Measurements from ENCODE around the gene LY6G5C. TPM values are rescaled to one million over a fixed set of nuclear protein-coding genes. Genes with fewer than 3 reads are reported as not detected.

LY6G5C gene
- total RNA-seq, 3 donors from 2014 or later, result 0.33 to 1.9 (median 0.64) TPM

DNA sequence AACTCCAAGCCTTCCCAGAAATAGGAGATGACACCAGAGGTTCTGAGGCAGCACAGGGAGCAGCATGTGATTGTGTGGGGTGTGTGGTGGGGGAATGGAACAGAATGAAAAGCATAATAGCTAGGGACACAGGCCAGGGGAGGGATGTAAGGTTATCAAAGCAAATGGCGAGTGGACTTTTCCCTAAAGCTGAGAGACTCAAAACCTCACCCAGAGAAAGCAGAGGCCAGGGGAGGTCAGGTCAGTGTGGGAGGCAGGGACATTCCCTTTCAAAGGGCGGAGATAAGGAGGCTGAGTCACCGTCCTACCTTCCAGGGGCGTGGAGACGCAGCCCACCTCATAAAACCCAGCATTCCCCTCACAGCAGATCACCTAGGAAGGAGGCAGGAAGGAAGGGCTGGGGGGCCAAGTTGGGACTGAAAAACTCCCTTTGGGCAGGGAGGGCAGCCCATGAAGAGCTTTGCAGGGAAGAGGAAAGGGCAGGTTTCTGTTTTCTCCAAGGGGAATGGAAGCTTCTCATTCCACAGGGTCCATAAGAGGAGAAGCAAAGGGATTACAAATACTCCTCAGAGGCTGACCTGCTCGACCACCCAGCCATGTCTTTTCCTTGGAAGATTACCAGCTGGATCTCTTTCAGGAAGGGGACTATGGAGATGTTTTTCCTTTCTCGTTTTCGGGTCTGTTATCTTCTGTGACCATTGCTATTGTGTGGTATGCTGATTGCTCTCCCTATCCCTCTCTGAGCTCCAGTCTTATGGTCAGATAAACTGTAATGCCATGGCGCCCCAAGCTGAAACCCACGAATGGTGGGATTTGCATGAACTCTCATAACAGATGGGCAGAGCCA lies 9.6 kb upstream of the LY6G5C start:
- TF ChIP-seq, protein P1, sequence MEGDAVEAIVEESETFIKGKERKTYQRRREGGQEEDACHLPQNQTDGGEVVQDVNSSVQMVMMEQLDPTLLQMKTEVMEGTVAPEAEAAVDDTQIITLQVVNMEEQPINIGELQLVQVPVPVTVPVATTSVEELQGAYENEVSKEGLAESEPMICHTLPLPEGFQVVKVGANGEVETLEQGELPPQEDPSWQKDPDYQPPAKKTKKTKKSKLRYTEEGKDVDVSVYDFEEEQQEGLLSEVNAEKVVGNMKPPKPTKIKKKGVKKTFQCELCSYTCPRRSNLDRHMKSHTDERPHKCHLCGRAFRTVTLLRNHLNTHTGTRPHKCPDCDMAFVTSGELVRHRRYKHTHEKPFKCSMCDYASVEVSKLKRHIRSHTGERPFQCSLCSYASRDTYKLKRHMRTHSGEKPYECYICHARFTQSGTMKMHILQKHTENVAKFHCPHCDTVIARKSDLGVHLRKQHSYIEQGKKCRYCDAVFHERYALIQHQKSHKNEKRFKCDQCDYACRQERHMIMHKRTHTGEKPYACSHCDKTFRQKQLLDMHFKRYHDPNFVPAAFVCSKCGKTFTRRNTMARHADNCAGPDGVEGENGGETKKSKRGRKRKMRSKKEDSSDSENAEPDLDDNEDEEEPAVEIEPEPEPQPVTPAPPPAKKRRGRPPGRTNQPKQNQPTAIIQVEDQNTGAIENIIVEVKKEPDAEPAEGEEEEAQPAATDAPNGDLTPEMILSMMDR (IDR thresholded peaks at IDR 0.05), result no peak
- TF ChIP-seq POLR2AphosphoS5 (IDR thresholded peaks at IDR 0.05) (no peak), POLR2A (IDR thresholded peaks at IDR 0.05) (no peak)
- Histone ChIP-seq H3K4me3 (no peak overlapping the region), H3K4me1 (no peaks in the 10 kb centered on the region), H3K9me3 (no peaks in the 10 kb centered on the region), H3K27me3 (no peaks in the 10 kb centered on the region), H3K36me3 (peaks cover 8% of the 10 kb centered on the region), H3K27ac (no peak overlapping the region)
- DNase-seq (ENCODE audit: low spot score in 2 of 2), result no peak
- intact Hi-C loops (cut with DNase I; ENCODE audit: low total_unique reads), result loop anchor here (10.0 kb wide), 1 partner anchor 264 kb away; the partner anchor contains the start of genes NELFE and SKIC2

DNA sequence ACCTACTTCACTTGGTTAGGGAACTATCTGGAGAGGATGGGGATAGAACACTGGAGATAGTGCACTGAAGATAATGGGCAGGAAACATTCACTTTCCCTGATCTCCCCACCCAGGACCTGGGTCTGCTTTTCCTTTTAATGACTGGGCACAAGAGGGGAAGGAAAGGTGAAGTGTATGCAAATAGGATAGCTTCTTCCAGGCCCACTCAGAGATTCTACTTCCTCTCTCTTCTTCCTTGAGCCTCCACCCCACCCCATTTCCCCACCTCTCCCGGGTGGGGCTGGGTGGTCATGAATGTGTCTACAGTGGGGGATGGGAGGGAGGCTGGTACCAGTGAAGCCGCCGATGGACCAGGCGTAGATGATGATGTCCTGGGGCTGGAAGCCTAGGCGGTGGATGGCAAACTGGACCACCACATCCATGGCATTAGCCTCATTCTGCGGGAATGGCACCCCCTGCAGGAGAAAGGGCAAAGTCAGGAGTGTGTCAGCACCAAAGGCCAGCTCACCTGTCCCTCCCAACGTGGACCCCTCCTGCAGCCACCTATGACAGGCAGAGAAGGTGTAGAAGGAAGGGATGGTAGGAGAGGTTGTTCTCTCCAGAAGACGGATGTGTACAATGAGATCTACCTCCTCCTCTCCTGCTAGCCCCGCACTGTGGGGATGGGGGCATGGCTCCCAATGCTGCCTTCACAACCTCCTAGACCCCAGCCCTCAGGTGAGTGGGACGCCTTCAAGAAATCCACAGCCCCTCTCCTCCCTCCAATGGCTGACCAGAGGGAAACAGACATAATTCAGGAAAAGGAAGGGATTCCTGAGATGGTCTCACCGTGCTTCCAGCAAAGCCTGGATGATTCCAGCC lies 8.6 kb upstream of the LY6G5C start:
- intact Hi-C loops (cut with DNase I; ENCODE audit: low total_unique reads), result loop anchor here (10.0 kb wide), 1 partner anchor 265 kb away; the partner anchor contains the start of genes NELFE and SKIC2
- no peak for TF ChIP-seq POLR2AphosphoS5 (IDR thresholded peaks at IDR 0.05)
- TF ChIP-seq POLR2A (IDR thresholded peaks at IDR 0.05), result no peak
- TF ChIP-seq, protein P1 (IDR thresholded peaks at IDR 0.05), result no peak

DNA sequence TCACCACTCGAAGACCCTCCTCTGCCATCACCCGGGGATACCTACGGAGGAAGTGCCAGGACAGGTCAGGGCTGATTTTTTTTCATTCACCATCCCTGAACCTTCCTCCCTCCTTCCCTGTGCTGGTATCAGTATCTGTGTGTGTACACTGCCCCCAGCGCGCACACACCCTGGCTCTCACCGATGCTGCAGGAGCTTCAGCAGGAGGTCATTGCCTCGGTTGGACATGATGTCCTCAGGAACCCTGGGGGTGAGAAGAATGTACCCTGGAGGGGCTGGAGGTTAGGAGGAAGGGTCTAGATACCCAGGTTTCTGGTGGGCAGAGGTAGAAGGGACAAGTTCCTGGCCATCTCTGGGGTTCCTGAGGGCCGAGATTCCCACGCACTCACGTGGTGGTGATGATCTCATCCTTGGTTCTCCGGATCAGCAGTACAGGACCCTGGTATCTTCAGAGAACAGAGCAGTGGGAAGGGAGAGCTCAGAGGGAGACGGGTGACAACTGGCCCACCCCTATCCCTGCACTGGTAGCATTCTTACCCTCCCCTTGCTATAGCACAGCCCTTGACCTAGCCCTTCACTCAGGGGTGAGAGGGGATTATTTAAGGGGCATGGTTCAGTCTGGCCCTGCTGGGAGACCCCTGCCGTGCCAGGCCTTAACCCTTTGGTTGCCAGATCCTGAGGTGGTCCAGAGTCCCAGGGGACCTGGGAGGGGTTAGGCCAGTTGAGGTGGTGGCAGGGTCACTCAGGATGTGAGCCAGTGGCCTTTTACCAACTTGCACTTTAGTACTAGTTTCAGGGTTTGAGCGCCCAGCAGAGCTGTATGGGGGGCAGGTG lies 7.2 kb upstream of the LY6G5C start:
- Histone ChIP-seq H3K27ac (no peak overlapping the region), H3K4me3 (no peak overlapping the region), H3K27me3 (no peaks in the 10 kb centered on the region), H3K4me1 (no peaks in the 10 kb centered on the region), H3K36me3 (peaks cover 8% of the 10 kb centered on the region), H3K9me3 (no peaks in the 10 kb centered on the region)
- TF ChIP-seq POLR2AphosphoS5 (IDR thresholded peaks at IDR 0.05) (no peak), POLR2A (IDR thresholded peaks at IDR 0.05) (no peak)
- intact Hi-C loops (cut with DNase I; ENCODE audit: low total_unique reads), result no loop called here
- no peak for DNase-seq (ENCODE audit: low spot score in 2 of 2)

More for the DNA sequence above, 8.6 kb upstream of the LY6G5C start:
- Histone ChIP-seq H3K27ac (no peak overlapping the region), H3K9me3 (no peaks in the 10 kb centered on the region), H3K4me1 (no peaks in the 10 kb centered on the region), H3K36me3 (peaks cover 8% of the 10 kb centered on the region), H3K4me3 (no peak overlapping the region), H3K27me3 (no peaks in the 10 kb centered on the region)
- DNase-seq (ENCODE audit: low spot score in 2 of 2), result no peak

DNA sequence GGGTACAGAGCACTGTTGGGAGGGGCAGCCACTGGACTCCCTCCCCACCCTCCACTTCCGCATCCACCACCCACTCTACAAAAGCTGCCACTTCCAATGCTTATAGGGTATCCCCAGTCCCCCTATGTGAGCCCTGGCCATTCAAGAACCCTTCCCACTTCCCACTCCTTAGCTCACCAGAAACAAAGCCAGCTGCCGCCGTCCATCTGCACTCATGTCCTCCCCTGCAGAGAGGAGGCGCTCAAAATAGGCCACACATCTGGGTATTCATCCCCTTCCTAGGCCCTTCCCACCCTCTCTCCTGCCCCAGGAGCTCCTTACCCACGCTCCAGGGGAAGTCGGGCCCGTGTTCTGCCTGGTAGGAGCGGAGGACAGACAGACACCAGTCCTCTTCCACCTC lies 6.5 kb upstream of the LY6G5C start:
- no peaks in the 10 kb centered on the region for H3K27me3 ChIP-seq
- no peak for DNase-seq (ENCODE audit: low spot score in 2 of 2)
- no peak overlapping the region for H3K27ac ChIP-seq
- no peaks in the 10 kb centered on the region for H3K4me1 ChIP-seq
- no peak for TF ChIP-seq POLR2AphosphoS5 (IDR thresholded peaks at IDR 0.05)
- no peak for TF ChIP-seq POLR2A (IDR thresholded peaks at IDR 0.05)
- TF ChIP-seq, protein P1 (IDR thresholded peaks at IDR 0.05), result no peak
- intact Hi-C loops (cut with DNase I; ENCODE audit: low total_unique reads), result no loop called here
- peaks cover 8% of the 10 kb centered on the region for H3K36me3 ChIP-seq
- no peak overlapping the region for H3K4me3 ChIP-seq
- no peaks in the 10 kb centered on the region for H3K9me3 ChIP-seq

DNA sequence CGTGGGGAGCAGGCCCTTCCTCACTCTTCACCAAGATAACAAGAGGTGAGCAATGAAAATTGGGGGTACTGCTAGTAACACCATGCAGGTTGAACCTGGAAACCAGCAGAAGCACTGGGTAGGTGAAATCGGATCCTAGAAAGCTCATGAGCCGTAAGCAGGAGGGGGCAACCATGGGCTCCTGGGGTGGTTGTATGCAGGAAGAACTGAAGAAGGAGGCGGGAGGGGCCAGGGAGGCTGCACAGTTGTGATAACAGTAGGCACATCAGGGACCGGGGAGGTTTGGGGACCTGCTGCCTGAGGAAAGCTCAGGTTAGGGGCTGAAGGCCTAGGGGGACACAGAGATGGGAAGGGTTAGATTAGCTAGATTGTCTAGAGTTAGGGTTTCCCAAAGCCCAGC lies 5.6 kb upstream of the LY6G5C start:
- Histone ChIP-seq H3K4me3 (no peak overlapping the region), H3K4me1 (no peaks in the 10 kb centered on the region), H3K27ac (no peak overlapping the region), H3K27me3 (no peaks in the 10 kb centered on the region), H3K36me3 (peaks cover 8% of the 10 kb centered on the region), H3K9me3 (no peaks in the 10 kb centered on the region)
- TF ChIP-seq POLR2A (IDR thresholded peaks at IDR 0.05), result no peak
- TF ChIP-seq POLR2AphosphoS5 (IDR thresholded peaks at IDR 0.05), result no peak
- TF ChIP-seq, protein P1 (IDR thresholded peaks at IDR 0.05), result no peak
- DNase-seq (ENCODE audit: low spot score in 2 of 2), result no peak
- intact Hi-C loops (cut with DNase I; ENCODE audit: low total_unique reads), result no loop called here
